ENCODE measurements around the gene C15orf39. TPM values are rescaled to one million over a fixed set of nuclear protein-coding genes. Genes with fewer than 3 reads are reported as not detected.

Gene C15orf39
- total RNA-seq, 4 donors from 2014 or later = 7.8 to 25.0 (median 13.9) TPM

DNA sequence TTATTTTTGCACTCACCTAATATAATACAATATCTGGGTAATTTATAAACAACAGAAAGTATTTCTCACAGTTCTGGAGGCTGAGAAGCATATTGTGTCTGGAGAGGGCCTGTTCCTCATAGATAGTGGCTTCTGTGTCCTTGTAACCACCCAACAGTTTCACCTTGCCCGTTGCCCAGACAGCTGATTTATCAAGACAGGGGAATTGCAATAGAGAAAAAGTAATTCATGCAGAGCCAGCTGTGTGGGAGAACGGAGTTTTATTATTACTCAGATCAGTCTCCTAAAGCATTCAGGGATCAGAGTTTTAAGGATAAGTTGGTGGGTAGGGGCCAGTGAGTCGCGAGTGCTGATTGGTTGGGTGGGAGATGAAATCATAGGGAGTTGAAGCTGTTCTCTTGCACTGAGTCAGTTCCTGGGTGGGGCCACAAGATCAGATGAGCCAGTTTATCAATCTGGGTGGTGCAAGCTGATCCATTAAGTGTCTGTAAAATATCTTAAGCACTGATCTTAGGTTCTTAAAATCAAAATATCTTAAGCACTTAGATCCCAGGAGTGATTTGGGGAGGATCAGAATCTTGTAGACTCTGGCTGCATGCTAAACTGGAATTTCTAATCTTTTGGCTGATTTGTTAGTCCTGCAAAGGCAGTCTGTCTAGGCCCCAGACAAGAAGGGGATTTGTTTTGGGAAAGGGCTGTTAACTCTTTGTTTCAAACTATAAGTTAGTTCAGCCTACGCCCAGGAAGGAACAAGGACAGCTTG, 33.9 kb upstream of the C15orf39 start:
- no peak for ATAC-seq (ENCODE audit: low FRiP score)
- TF ChIP-seq, protein P1, sequence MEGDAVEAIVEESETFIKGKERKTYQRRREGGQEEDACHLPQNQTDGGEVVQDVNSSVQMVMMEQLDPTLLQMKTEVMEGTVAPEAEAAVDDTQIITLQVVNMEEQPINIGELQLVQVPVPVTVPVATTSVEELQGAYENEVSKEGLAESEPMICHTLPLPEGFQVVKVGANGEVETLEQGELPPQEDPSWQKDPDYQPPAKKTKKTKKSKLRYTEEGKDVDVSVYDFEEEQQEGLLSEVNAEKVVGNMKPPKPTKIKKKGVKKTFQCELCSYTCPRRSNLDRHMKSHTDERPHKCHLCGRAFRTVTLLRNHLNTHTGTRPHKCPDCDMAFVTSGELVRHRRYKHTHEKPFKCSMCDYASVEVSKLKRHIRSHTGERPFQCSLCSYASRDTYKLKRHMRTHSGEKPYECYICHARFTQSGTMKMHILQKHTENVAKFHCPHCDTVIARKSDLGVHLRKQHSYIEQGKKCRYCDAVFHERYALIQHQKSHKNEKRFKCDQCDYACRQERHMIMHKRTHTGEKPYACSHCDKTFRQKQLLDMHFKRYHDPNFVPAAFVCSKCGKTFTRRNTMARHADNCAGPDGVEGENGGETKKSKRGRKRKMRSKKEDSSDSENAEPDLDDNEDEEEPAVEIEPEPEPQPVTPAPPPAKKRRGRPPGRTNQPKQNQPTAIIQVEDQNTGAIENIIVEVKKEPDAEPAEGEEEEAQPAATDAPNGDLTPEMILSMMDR (IDR thresholded peaks at IDR 0.05) = no peak
- no peak for DNase-seq (ENCODE audit: low spot score)

DNA sequence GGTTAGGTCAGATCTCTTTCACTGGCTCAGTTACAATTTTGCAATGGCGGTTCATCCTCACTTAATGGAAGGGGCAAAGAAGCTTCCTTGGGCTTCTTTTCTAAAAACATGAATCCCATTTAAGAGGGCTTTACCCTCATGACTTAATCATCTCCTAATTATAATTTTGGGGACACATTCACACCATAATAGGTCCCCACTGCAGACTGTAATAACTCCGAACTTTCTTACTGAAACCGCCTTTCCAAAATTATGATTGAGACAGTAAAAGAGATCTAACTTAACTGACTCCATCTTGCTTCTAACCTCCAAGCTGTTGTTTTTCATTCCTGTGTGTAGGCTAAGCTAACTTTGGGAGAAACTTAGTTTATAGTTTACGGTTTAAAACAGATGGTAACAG, 33.3 kb upstream of the C15orf39 start:
- TF ChIP-seq, protein P1 (IDR thresholded peaks at IDR 0.05) = no peak
- ATAC-seq (ENCODE audit: low FRiP score) = no peak
- DNase-seq (ENCODE audit: low spot score) = no peak

DNA sequence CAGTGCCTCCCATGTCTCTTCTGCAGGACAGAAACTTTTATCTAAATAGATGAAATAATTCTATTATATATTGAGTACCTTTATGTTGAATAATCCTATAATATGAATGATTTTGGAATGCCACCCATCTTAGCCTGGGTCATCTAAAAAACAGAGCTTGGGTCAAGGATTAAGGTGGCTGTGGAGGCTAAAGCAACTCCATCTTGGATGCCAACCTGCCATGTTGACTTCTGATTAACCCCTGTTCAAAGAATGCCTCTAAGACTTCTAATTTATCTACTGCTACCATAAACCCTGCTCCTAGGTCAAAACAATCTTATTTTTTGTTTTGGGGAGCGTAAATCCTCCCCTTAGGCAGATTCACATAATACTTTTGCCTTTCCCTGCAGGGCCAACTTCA, 31.5 kb upstream of the C15orf39 start:
- ATAC-seq (ENCODE audit: low FRiP score) (no peak), DNase-seq (ENCODE audit: low spot score) (no peak)
- TF ChIP-seq, protein P1 (IDR thresholded peaks at IDR 0.05) = no peak

DNA sequence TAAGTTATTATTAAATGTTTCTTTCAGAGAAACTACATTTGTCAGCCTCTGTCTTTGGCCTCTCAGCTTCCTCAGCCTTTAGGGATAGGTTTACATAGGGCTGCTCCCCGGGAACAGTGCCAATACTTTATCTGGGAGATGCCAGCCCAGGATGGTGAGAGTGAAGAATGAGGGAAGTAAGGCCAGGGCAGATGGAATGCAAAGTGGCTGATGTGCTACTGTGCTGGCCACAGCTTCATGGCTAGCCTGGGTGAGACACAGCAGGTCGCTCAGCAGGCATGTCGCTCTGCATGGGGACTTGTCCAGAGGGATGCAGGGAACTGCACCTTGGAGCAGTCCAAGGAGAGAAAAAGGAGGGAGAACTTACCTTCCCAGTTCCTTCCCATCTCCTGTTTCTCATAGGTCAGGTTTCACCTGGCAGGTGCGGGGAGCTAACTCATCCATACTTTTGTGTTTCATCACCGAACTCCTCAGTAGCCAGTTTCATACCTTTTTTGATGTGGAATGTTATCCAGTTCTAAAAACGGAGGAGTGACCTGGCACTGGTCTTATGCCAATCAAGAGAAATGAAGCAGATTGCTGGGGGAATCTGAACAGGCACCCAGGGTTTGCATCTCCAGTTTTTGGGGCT, 30.9 kb upstream of the C15orf39 start:
- ATAC-seq (ENCODE audit: low FRiP score) (no peak), DNase-seq (ENCODE audit: low spot score) (no peak)
- TF ChIP-seq, protein P1 (IDR thresholded peaks at IDR 0.05) = no peak

DNA sequence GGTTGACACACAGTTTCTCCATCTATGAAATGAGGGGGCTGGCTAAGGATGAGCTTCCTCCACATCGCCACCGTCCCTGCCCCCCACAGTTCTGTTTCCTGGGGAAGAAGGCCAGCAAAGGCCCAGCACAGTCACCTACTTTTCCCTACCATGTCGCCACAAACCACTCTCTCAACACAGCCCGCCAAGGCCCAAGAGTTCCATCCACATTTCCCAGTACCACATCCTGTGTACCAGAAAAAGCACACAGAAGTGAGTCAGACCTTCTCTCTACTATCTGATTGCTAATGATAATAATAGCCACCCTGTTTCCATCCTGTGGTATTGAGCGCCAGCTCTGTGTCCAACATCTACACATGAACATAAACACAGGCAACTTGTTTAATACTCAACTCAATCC, 30.3 kb upstream of the C15orf39 start:
- TF ChIP-seq, protein P1 (IDR thresholded peaks at IDR 0.05) = no peak
- no peak for DNase-seq (ENCODE audit: low spot score)
- ATAC-seq (ENCODE audit: low FRiP score) = no peak

DNA sequence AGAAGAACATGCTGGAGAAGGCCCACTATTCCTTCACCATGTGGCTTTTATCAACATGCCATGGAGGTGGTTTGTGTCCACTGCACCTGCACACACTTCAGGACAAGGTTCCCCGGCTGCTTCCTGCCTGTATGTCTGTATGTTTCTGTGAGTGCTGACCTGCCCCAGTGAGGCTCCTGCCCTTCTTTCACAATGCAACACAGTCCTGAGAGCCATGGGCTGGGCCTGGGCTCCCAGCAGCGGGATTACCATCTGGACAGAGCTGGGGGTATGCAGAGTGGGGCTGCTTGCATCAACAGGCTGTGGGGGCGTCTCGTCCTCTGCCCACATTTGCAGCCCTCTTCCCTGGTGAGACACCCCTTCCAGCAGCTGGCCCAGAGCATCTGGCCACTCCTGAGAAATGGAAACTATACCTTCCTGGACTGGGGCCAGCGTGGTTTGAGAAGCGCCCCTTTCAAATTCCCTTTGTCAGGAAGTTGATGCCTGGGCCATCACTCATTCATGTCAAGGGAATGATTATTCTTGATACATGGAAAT, 29.3 kb upstream of the C15orf39 start:
- ATAC-seq (ENCODE audit: low FRiP score) = no peak
- TF ChIP-seq, protein P1 (IDR thresholded peaks at IDR 0.05) = no peak
- no peak for DNase-seq (ENCODE audit: low spot score)

Data from omental fat pad (tissue), 4 donors.